Nephron progenitor cell (in vitro differentiated cells): ENCODE results near the gene TNFRSF18.

Source experiments
- DNase-seq: peaks from one replicate; pipeline ENCODE4 v3.0.0; 2021
- H3K27ac Mint-ChIP-seq: 2 replicates; pipeline ENCODE4 v1.8.0; 2021; ENCODE audit warnings: mild to moderate bottlenecking, moderate library complexity, mixed read lengths
- H3K27me3 Mint-ChIP-seq: 2 replicates; pipeline ENCODE4 v1.8.0; 2021; ENCODE audit warnings: mild to moderate bottlenecking, low read depth, mixed read lengths; ENCODE audit not compliant: poor library complexity
- H3K36me3 Mint-ChIP-seq: 2 replicates; pipeline ENCODE4 v1.8.0; 2021; ENCODE audit warnings: low read depth, mixed read lengths
- H3K4me1 Mint-ChIP-seq: 2 replicates; pipeline ENCODE4 v1.8.0; 2021; ENCODE audit warnings: mixed read lengths
- H3K4me3 Mint-ChIP-seq: 2 replicates; pipeline ENCODE4 v1.8.0; 2021; ENCODE audit warnings: mild to moderate bottlenecking, moderate library complexity, mixed read lengths
- H3K9me3 Mint-ChIP-seq: 2 replicates; pipeline ENCODE4 v1.8.0; 2021; ENCODE audit warnings: mild to moderate bottlenecking, moderate library complexity, mixed read lengths
- TF ChIP-seq, protein P1 (sequence below): fragments of 200-600 bp; sonication (generic); IDR thresholded peaks from 2 replicates; pipeline ENCODE4 v1.5.0; 2021; ENCODE audit warnings: antibody characterized with exemption

Gene TNFRSF18

GRCh38 chr1:1206376-1206965 is at the start of gene TNFRSF18:
Gene TNFRSF18, minus strand, starts transcription at chr1:1206592. Its CDS starts 21 bp downstream, at chr1:1206571.
- no peaks in the 10 kb centered on the region for H3K9me3 Mint-ChIP-seq
- DNase-seq = peak; percentile 65
- H3K4me3 Mint-ChIP-seq = no peak within 1 kb of the TSS
- peaks cover 32% of the 10 kb centered on the region for H3K27me3 Mint-ChIP-seq
- H3K27ac Mint-ChIP-seq = no peak within 1 kb of the TSS
- no peaks in the 10 kb centered on the region for H3K36me3 Mint-ChIP-seq
- TF ChIP-seq, protein P1, sequence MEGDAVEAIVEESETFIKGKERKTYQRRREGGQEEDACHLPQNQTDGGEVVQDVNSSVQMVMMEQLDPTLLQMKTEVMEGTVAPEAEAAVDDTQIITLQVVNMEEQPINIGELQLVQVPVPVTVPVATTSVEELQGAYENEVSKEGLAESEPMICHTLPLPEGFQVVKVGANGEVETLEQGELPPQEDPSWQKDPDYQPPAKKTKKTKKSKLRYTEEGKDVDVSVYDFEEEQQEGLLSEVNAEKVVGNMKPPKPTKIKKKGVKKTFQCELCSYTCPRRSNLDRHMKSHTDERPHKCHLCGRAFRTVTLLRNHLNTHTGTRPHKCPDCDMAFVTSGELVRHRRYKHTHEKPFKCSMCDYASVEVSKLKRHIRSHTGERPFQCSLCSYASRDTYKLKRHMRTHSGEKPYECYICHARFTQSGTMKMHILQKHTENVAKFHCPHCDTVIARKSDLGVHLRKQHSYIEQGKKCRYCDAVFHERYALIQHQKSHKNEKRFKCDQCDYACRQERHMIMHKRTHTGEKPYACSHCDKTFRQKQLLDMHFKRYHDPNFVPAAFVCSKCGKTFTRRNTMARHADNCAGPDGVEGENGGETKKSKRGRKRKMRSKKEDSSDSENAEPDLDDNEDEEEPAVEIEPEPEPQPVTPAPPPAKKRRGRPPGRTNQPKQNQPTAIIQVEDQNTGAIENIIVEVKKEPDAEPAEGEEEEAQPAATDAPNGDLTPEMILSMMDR = no peak
- H3K4me1 Mint-ChIP-seq = peaks cover 13% of the 10 kb centered on the region

DNA sequence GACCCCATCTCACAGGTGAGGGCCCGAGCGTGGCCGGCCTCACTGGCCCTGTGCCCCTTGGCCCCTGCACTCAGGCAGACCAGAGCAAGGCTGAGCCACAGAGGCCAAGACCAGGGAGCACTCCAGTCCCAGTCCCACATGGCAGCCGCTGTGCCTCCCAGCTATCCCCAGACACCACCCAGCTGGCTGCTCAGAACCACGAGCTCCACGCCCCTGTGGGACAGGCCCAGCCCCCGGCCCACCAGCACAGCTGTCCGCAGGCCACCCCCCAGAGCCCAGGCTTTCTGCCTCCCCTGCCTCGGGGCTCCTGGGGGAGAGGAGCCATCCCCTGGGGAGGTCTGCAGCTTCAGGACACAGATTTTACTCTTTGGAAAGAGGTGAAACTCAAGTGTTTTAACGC is 49.2 kb upstream of the TNFRSF18 start:
- H3K27ac Mint-ChIP-seq = peak overlapping the region; percentile 69

GRCh38 chr1:1255078-1255477 is 48.7 kb upstream of the TNFRSF18 start:
- peaks cover 17% of the 10 kb centered on the region for H3K4me1 Mint-ChIP-seq
- TF ChIP-seq, protein P1 = no peak
- peaks cover 51% of the 10 kb centered on the region for H3K36me3 Mint-ChIP-seq
- no peaks in the 10 kb centered on the region for H3K27me3 Mint-ChIP-seq
- DNase-seq = no peak
- no peak overlapping the region for H3K27ac Mint-ChIP-seq
- no peaks in the 10 kb centered on the region for H3K9me3 Mint-ChIP-seq
- H3K4me3 Mint-ChIP-seq = no peak overlapping the region

More for the DNA sequence above, 49.2 kb upstream of the TNFRSF18 start:
- H3K4me3 Mint-ChIP-seq = no peak overlapping the region
- H3K27me3 Mint-ChIP-seq = no peaks in the 10 kb centered on the region
- TF ChIP-seq, protein P1 = no peak
- no peaks in the 10 kb centered on the region for H3K9me3 Mint-ChIP-seq
- H3K4me1 Mint-ChIP-seq = peaks cover 15% of the 10 kb centered on the region
- peaks cover 56% of the 10 kb centered on the region for H3K36me3 Mint-ChIP-seq
- DNase-seq = no peak

DNA sequence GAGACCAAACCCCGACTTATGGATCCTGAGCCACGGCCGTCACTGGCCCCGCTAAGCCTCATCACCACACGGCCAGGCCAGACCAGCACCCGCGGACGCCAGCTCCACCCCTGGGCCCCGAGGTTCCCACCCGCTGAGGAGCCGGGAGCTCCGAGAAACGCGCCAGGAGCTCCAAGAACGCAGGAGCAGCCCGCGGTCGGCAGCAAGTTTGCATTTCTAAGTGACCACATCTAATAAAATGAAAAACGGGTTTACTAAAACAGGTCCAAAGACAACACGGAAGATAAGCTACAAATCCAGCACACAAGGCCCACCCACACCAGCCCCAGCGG is 48.2 kb upstream of the TNFRSF18 start:
- no peaks in the 10 kb centered on the region for H3K9me3 Mint-ChIP-seq
- peaks cover 46% of the 10 kb centered on the region for H3K36me3 Mint-ChIP-seq
- no peak overlapping the region for H3K4me3 Mint-ChIP-seq
- H3K27me3 Mint-ChIP-seq = peaks cover under 1% of the 10 kb centered on the region
- H3K27ac Mint-ChIP-seq = no peak overlapping the region
- TF ChIP-seq, protein P1 = no peak
- DNase-seq = no peak
- peaks cover 18% of the 10 kb centered on the region for H3K4me1 Mint-ChIP-seq

- peaks cover 3% of the 10 kb centered on the region for H3K27me3 Mint-ChIP-seq
- H3K36me3 Mint-ChIP-seq = peaks cover 41% of the 10 kb centered on the region
- H3K9me3 Mint-ChIP-seq = no peaks in the 10 kb centered on the region
- peaks cover 18% of the 10 kb centered on the region for H3K4me1 Mint-ChIP-seq
- H3K4me3 Mint-ChIP-seq = no peak overlapping the region
- no peak for DNase-seq
- no peak overlapping the region for H3K27ac Mint-ChIP-seq
- TF ChIP-seq, protein P1 = no peak
These were observed 47.7 kb upstream of the TNFRSF18 start for GRCh38 chr1:1253972-1254666.

- H3K27me3 Mint-ChIP-seq = peaks cover 3% of the 10 kb centered on the region
- no peak for DNase-seq
- H3K4me1 Mint-ChIP-seq = peaks cover 18% of the 10 kb centered on the region
- peaks cover 37% of the 10 kb centered on the region for H3K36me3 Mint-ChIP-seq
- H3K27ac Mint-ChIP-seq = no peak overlapping the region
- no peak overlapping the region for H3K4me3 Mint-ChIP-seq
- no peaks in the 10 kb centered on the region for H3K9me3 Mint-ChIP-seq
- TF ChIP-seq, protein P1 = no peak
These were observed 46.9 kb upstream of the TNFRSF18 start for GRCh38 chr1:1253314-1253713.
